ENCODE measurements around the gene PADI2. TPM values are rescaled to one million over a fixed set of nuclear protein-coding genes. Genes with fewer than 3 reads are reported as not detected.
"Not testable (repeated sequence)": the region's sequence is repeated elsewhere in the genome, so short reads cannot be mapped to it uniquely, and the experiment has no call there.

PADI2 gene
- total and polyA plus RNA-seq, 2 donors (not counting 1 experiment from before 2014, with no cell fraction given), result 0.25 to 14.2 TPM

DNA sequence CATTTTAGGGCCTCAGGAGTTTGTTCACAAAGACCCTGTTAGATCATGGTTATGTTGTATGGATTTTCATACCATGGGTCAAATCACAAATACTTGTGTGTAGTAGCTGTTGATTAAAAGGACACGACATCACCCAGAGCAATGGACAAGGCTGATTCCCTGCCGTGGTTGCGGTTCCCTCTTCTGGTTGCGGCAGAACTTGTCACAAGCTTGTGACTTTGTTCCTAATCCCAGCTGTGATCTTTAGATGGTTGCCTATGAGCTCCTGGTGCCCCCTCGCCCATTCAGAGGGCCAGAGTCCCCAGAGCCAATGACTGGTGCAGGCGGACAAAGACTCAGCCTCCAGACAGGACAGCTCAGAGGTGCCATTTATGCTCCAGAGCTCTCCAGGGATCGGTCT, 53.6 kb downstream of the PADI2 start:
- H2AFZ ChIP-seq (ENCODE audit: insufficient read depth, low read depth, low read length, poor library complexity, severe bottlenecking), result no peak overlapping the region

GRCh38 chr1:17062751-17063150, 56.5 kb downstream of the PADI2 start:
- H3K27ac ChIP-seq (ENCODE audit: low read length in 2 of 2); POLR2A ChIA-PET; ATAC-seq (ENCODE audit: low read depth); H3K27me3 ChIP-seq (replicated peaks in 1 of 4; ENCODE audit: control extremely low read depth in 1 of 4, control insufficient read depth in 3 of 4, insufficient read depth in 4 of 4, low read length in 3 of 4); H3K27me3 Mint-ChIP-seq; H3K9ac ChIP-seq (ENCODE audit: low read length); H4K20me1 ChIP-seq (ENCODE audit: control insufficient read depth, insufficient read depth, low read length, poor library complexity, severe bottlenecking); H3K9me3 Mint-ChIP-seq (ENCODE audit: insufficient read depth); H3K4me3 ChIP-seq (ENCODE audit: control extremely low read depth in 1 of 5, extremely low read depth in 1 of 5, insufficient read depth in 1 of 5, low read depth in 2 of 5, low read length in 4 of 5); H2AFZ ChIP-seq (ENCODE audit: insufficient read depth, low read depth, low read length, poor library complexity, severe bottlenecking); intact Hi-C loops (cut with micrococcal nuclease); DNase-seq; H3K4me2 ChIP-seq (replicated peaks; ENCODE audit: low read depth, low read length, poor library complexity, severe bottlenecking); H3K79me2 ChIP-seq (ENCODE audit: control insufficient read depth, insufficient read depth, low read length); H3K4me1 ChIP-seq (ENCODE audit: control insufficient read depth in 2 of 2, insufficient read depth in 2 of 2, low read length in 2 of 2); H3K4me3 Mint-ChIP-seq; H3K27ac Mint-ChIP-seq; H3K36me3 ChIP-seq (replicated peaks in 1 of 2; ENCODE audit: control extremely low read depth in 1 of 2, control insufficient read depth in 1 of 2, extremely low read depth in 1 of 2, insufficient read depth in 2 of 2, low read length in 1 of 2): not testable (repeated sequence)
- peaks cover 0 to 13% (median 2%) of the 10 kb centered on the region in 3 donors for H3K9me3 ChIP-seq (ENCODE audit: control extremely low read depth in 1 of 3, control insufficient read depth in 2 of 3, insufficient read depth in 1 of 3, low read length in 2 of 3)
- WGBS (ENCODE audit: insufficient coverage), result 58% methylated on average over 6 of the region's 7 CpGs
- CTCF ChIA-PET, result interaction anchor here (0.6 to 1.5 kb wide), 5 partner anchors 62 to 276 kb away, joined by 3 read pairs; no protein-coding TSS in a partner anchor
- H3K4me1 Mint-ChIP-seq, result peaks cover 13% of the 10 kb centered on the region

More for the DNA sequence above, 53.6 kb downstream of the PADI2 start:
- no peaks in the 10 kb centered on the region for H3K27me3 ChIP-seq (replicated peaks in 1 of 4; ENCODE audit: control extremely low read depth in 1 of 4, control insufficient read depth in 3 of 4, insufficient read depth in 4 of 4, low read length in 3 of 4)
- no peaks in the 10 kb centered on the region for H3K79me2 ChIP-seq (ENCODE audit: control insufficient read depth, insufficient read depth, low read length)
- Mint-ChIP-seq H3K4me1 (peaks cover under 1% of the 10 kb centered on the region), H3K27me3 (peaks cover 3% of the 10 kb centered on the region), H3K27ac (no peak overlapping the region), H3K4me3 (no peak overlapping the region), H3K9me3 (ENCODE audit: insufficient read depth) (no peaks in the 10 kb centered on the region)
- ChIA-PET CTCF (interaction anchor here (0.7 to 1.0 kb wide), 2 partner anchors 9 to 18 kb away, joined by 3 to 5 read pairs; no protein-coding TSS in a partner anchor), POLR2A (interaction anchor here (0.7 kb wide), 1 partner anchor 63 kb away, joined by 3 read pairs; no protein-coding TSS in a partner anchor)
- H3K36me3 ChIP-seq (replicated peaks in 1 of 2; ENCODE audit: control extremely low read depth in 1 of 2, control insufficient read depth in 1 of 2, extremely low read depth in 1 of 2, insufficient read depth in 2 of 2, low read length in 1 of 2), result no peaks in the 10 kb centered on the region
- no peak overlapping the region for H3K4me3 ChIP-seq (ENCODE audit: control extremely low read depth in 1 of 5, extremely low read depth in 1 of 5, insufficient read depth in 1 of 5, low read depth in 2 of 5, low read length in 4 of 5)
- intact Hi-C loops (cut with micrococcal nuclease), result no loop called here
- no peak overlapping the region for H3K9ac ChIP-seq (ENCODE audit: low read length)
- 80% methylated on average over 6 of the region's 7 CpGs for WGBS (ENCODE audit: insufficient coverage)
- H3K4me1 ChIP-seq (ENCODE audit: control insufficient read depth in 2 of 2, insufficient read depth in 2 of 2, low read length in 2 of 2), result no peaks in the 10 kb centered on the region
- no peak overlapping the region for H3K27ac ChIP-seq (ENCODE audit: low read length in 2 of 2)
- peaks cover 0 to 13% (median 2%) of the 10 kb centered on the region in 3 donors for H3K9me3 ChIP-seq (ENCODE audit: control extremely low read depth in 1 of 3, control insufficient read depth in 2 of 3, insufficient read depth in 1 of 3, low read length in 2 of 3)
- no peaks in the 10 kb centered on the region for H4K20me1 ChIP-seq (ENCODE audit: control insufficient read depth, insufficient read depth, low read length, poor library complexity, severe bottlenecking)
- no peak for TF ChIP-seq EZH2 (IDR thresholded peaks at IDR 0.05; ENCODE audit: borderline replicate concordance, insufficient read depth, low read depth, low read length, poor library complexity, severe bottlenecking)
- TF ChIP-seq, protein P1, sequence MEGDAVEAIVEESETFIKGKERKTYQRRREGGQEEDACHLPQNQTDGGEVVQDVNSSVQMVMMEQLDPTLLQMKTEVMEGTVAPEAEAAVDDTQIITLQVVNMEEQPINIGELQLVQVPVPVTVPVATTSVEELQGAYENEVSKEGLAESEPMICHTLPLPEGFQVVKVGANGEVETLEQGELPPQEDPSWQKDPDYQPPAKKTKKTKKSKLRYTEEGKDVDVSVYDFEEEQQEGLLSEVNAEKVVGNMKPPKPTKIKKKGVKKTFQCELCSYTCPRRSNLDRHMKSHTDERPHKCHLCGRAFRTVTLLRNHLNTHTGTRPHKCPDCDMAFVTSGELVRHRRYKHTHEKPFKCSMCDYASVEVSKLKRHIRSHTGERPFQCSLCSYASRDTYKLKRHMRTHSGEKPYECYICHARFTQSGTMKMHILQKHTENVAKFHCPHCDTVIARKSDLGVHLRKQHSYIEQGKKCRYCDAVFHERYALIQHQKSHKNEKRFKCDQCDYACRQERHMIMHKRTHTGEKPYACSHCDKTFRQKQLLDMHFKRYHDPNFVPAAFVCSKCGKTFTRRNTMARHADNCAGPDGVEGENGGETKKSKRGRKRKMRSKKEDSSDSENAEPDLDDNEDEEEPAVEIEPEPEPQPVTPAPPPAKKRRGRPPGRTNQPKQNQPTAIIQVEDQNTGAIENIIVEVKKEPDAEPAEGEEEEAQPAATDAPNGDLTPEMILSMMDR (IDR thresholded peaks at IDR 0.05), result no peak
- no peak for DNase-seq
- no peak for ATAC-seq (ENCODE audit: low read depth)
- H3K4me2 ChIP-seq (replicated peaks; ENCODE audit: low read depth, low read length, poor library complexity, severe bottlenecking), result no peak overlapping the region

All from B cell (primary cell).